Effector CD8-positive, alpha-beta T cell (primary cell): Measurements from ENCODE around the gene PMVK.
"Not testable (repeated sequence)": the region's sequence is repeated elsewhere in the genome, so short reads cannot be mapped to it uniquely, and the experiment has no call there.

Source experiments
- DNase-seq: peaks from one replicate; lab custom pipeline; 2025; lab: John Stamatoyannopoulos, UW

Gene PMVK

GRCh38 chr1:154925335-154926170 is 11.0 kb downstream of the PMVK start:
- DNase-seq = no peak

- DNase-seq = no peak
These were observed 12.8 kb downstream of the PMVK start for GRCh38 chr1:154923695-154924094.

DNA sequence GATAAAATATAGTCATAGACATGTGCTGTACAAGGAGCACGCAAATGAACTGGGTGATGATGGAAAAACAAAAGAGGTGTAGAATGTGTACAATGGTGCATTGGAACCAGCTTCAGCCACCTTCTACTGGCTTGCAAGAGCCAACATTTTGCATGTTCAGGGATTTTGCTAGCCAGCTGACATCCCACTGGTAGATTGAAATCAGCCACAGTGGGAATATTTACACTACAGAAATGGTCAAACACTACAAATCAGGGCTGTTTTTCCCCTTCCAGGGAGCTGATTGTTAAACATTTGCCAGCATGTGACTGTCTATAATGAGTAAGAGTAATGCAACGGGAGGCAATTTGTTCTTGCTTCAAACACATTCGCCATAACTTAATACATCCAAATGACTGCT is 23.2 kb downstream of the PMVK start:
- no peak for DNase-seq

GRCh38 chr1:154912755-154913154 is 23.8 kb downstream of the PMVK start:
- DNase-seq = no peak

GRCh38 chr1:154911691-154912550 is 24.6 kb downstream of the PMVK start:
- no peak for DNase-seq

DNA sequence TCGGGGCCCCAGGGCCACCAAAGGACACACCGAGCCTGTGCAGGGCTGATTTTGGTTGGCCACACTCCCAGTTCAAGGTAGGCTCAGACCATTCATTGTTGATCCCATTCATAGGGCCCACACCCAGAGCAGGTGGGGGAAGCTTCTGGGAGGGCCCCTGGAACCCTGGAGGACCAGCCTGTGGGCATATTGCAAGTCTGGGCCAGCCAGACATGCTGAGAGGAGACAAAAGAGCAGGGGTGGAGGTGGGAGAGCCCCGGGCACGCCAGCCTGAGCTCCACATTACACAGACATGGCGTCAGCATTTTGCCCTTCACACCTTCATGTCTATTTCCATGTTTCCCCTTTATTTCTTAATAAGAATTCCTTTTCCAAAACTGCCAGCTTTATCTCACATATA is 25.7 kb downstream of the PMVK start:
- DNase-seq = no peak

DNA sequence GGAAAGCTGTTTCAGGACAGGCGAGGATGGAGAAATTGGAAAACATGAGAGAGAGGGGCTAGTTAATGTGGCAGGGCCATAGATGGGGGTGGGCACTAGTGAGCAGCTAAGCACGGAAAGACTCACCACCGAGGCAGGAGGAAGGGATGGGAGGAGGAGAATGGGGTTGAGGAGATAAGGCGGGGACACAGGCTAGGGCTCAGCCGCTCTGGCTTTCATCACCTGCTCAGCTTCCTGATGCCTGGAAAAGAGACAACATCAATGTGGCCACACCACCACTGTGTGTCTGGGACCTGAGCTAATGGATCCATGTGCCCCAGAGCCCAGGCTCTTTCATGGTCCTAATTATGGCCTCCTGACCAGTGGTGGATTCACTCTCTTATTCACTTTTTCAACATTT is 27.6 kb downstream of the PMVK start:
- DNase-seq = no peak

DNA sequence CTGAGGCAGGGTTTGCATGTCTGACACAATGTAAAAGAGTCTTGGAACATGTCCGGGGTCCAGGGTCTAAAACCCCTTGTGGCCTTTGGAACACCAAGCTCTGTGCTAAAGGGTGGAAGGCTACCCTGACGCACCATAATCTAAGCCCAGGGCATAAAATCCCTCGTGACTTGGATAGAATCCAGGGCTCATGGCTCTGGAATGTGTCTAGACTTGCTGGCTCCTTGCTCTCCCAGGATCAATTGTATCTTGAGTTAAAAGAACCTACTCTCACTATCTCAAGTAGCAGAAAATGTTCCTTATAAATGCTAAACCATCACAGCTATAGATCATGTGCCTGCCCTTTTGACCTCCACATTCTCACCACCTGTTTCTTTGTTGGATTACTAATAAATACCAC is 28.4 kb downstream of the PMVK start:
- not testable (repeated sequence) for DNase-seq

- no peak for DNase-seq
These were observed 29.9 kb downstream of the PMVK start for GRCh38 chr1:154906621-154907081.

DNA sequence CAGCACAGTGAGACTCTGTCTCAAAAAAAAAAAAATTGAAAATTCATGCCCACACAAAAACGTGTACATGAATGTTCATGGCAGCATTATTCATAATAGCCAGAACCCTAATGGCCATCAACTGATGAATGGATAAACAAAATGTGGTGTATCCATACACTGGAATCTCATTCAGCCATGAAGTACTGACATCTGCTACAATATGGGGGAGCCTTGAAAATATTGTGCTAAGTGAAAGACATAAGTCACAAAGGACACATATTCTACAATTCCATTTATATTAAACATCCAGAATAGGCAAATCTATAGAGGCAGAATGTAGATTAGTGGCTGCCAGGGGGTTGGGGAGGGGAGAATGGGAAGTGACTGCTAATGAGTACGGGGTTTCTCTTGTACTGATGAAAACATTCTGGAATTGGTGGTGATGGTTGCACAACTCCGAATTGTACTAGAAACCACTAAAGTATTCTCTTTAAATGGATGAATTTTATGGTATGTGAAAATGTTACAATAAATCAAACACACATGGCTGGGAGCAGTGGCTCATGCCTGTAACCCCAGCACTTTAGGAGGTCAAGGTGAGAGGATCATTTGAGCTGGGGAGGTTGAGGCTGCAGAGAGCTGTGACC is 33.5 kb downstream of the PMVK start:
- no peak for DNase-seq

GRCh38 chr1:154901591-154901990 is 34.9 kb downstream of the PMVK start:
- DNase-seq = no peak

DNA sequence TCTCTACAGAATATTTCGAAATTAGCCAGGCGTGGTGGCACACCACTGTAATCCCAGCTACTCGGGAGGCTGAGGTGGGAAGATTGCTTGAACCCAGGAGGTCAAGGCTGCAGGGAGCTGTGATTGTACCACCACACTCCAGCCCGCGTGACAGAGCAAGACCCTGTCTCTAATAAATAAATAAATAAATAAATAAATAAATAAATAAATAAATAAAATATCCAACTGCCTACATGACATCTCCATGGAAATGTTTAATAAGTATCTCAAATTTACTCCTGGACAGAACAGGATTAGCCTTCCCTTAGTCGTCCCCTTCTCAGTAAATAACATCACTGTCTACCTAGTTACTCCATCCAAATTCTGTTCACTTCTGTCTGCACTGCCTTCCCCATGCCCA is 37.5 kb downstream of the PMVK start:
- DNase-seq = no peak

DNA sequence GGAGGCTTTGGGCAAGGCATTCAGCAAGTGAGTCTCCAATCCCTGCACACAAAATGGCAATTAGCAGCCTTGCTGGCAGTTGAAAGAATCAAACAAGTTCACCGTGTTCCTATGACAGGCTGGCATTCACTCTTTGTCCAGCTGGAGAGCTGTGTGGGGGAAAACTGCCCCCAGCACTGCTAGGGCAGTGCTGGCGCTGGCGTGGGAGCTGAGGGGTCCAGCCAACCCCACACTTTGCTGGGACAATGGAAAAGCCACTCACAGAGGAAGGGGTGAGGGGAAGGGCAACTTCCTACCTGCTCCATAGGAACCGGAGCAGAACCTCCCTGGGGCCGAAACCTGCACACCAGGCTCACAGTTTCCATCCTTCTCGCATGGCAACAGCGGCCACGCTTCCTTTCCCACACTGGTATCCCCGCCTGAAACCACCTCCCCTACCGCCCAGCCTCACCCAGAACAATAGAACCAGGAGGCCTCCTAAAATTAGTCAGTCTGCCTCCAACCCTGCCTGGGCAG is 39.7 kb downstream of the PMVK start:
- no peak for DNase-seq

- no peak for DNase-seq
These were observed 40.7 kb downstream of the PMVK start for GRCh38 chr1:154895798-154896197.

DNA sequence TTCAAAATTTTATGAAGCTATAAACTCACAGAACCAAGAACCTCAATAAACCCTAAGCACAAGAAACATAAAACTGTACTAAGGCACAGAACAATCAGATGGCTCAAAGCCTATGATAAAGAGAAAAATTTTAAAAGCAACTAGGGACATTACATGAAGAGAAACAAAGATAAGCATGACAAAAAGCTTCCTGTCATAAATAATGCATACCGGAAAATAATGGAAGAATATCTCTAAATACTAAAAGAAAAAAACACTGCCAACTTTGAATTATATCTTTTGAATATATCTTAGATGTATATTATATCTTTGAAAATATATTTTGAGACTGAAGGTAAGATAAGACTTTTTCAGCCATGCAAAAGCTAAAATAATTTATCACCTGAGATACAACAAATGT is 45.1 kb downstream of the PMVK start:
- DNase-seq = no peak

DNA sequence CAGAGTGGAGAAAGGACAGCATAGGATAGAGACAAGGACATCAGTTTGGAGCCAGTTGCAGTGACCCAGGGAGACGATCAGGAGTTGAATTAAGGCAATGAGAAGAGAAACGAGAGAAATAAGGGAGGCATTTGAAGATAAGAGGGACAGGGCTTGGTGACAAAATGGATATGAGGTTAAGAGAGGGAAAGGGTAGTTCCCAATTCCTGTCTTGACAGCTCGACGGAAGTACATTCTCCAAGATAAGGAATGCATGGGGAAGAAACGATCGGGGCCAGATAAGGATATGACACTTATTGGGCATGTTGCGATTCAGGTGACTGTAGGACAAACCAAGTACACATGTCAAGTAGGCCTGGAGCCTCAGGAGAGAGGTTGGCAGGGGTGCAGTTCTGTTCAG is 47.8 kb downstream of the PMVK start:
- no peak for DNase-seq

GRCh38 chr1:154886281-154887015 is 50.1 kb downstream of the PMVK start:
- DNase-seq = no peak

DNA sequence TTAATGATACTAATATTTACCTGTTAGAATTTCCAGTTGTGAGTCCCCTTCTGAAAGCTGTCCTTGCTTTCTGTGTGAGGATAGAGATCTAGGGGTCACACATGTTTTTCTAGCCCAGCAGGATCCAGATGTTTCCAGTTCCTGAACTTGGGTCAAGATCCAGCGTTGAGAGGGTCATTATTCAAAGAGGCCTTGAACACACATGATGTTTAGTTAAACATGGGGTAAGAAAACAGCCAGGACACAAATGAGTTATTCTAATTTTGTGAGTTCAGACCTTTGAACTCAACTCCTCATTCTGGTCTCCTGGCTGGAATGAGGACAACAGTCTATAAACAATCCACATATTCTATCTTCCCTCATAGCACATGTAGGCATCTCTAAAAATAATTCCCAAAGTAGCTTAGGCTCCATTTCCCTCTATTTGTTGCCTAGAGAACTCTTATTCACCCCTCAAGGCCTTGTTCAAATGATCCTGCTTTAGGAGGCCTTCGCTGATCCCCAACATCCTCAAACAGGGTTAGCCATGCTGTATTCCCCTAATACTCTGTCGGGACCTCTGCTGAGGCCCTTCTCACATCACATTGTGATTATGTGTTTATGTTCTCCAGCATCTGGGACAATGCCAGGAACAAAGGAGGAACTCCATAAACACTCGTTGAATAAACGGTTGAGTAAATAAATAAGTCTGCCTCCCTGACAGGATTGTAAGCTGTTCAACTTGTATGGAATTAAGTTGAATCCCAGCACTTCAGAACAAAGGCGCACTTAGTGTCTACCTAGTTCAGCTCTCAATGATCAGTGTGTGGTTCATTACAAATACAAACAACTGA is 51.4 kb downstream of the PMVK start:
- DNase-seq = no peak

GRCh38 chr1:154883919-154884868 is 52.3 kb downstream of the PMVK start:
- DNase-seq = no peak
